ENCODE measurements around the gene SORT1.

DNA sequence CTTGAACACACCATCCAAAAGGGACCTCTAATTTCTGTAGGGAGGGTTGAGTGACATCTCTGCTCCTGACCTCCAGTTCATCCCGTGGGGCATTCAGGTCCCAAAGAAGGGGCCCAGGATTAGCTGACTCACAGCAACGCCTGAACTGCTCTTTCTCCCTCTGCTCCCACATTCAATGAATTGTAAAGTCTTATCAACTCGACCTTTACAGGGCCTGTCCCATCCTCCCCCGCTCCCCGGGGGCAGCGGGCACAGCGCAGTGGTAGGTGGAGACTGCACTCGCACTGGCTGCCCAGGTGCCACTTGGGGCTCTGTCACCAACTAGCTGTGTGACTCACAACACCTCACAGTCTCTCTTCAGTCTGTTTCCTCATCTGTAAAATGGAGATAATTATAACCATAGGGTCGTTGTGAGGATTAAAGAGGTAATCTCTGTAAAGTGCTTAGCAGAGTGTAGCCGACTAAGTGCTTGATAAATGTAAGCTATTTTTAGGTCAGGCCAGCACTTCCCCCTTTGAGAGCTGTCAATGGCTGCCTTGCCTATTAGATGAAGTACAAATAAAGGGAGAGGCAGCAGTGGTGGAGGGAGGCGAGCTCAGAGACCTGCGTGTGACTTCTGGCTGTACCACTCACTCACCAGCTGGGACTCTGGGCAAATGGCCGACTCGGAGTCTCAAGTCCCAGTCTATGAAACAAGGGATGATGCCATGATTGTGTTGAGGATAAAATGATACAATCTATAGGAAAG is 90.3 kb downstream of the SORT1 start:
- TF ChIP-seq, protein P1, sequence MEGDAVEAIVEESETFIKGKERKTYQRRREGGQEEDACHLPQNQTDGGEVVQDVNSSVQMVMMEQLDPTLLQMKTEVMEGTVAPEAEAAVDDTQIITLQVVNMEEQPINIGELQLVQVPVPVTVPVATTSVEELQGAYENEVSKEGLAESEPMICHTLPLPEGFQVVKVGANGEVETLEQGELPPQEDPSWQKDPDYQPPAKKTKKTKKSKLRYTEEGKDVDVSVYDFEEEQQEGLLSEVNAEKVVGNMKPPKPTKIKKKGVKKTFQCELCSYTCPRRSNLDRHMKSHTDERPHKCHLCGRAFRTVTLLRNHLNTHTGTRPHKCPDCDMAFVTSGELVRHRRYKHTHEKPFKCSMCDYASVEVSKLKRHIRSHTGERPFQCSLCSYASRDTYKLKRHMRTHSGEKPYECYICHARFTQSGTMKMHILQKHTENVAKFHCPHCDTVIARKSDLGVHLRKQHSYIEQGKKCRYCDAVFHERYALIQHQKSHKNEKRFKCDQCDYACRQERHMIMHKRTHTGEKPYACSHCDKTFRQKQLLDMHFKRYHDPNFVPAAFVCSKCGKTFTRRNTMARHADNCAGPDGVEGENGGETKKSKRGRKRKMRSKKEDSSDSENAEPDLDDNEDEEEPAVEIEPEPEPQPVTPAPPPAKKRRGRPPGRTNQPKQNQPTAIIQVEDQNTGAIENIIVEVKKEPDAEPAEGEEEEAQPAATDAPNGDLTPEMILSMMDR (conservative IDR thresholded peaks at IDR 0.05; ENCODE audit: low read depth, low read length): no peak
- no peak for TF ChIP-seq POLR2A (IDR thresholded peaks at IDR 0.05; ENCODE audit: low read depth, low read length)
- no peak for TF ChIP-seq RFX5 (IDR thresholded peaks at IDR 0.05; ENCODE audit: low read depth, low read length)
- TF ChIP-seq, protein P2, sequence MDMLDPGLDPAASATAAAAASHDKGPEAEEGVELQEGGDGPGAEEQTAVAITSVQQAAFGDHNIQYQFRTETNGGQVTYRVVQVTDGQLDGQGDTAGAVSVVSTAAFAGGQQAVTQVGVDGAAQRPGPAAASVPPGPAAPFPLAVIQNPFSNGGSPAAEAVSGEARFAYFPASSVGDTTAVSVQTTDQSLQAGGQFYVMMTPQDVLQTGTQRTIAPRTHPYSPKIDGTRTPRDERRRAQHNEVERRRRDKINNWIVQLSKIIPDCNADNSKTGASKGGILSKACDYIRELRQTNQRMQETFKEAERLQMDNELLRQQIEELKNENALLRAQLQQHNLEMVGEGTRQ (IDR thresholded peaks at IDR 0.05; ENCODE audit: low read depth, low read length): no peak
